ENCODE data around the gene ELOVL3.

DNA sequence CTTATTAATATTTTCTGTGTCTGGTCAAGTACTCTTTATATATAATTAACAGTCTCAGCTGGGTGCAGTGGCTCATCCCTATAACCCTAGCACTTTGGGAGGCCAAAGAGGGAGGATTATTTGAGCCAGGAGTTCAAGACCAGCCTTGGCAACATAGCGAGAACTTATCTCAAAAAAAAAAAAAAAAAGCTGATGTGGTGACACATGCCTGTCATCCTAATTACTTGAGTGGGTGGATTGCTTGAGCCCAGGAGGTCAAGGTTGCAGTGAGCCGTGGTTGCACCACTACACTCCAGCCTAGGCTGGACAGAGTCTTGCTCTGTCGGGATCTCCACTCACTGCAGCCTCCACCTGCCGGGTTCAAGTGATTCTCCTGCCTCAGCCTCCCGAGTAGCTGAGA, 6.7 kb upstream of the ELOVL3 start:
- TF ChIP-seq, protein P1, sequence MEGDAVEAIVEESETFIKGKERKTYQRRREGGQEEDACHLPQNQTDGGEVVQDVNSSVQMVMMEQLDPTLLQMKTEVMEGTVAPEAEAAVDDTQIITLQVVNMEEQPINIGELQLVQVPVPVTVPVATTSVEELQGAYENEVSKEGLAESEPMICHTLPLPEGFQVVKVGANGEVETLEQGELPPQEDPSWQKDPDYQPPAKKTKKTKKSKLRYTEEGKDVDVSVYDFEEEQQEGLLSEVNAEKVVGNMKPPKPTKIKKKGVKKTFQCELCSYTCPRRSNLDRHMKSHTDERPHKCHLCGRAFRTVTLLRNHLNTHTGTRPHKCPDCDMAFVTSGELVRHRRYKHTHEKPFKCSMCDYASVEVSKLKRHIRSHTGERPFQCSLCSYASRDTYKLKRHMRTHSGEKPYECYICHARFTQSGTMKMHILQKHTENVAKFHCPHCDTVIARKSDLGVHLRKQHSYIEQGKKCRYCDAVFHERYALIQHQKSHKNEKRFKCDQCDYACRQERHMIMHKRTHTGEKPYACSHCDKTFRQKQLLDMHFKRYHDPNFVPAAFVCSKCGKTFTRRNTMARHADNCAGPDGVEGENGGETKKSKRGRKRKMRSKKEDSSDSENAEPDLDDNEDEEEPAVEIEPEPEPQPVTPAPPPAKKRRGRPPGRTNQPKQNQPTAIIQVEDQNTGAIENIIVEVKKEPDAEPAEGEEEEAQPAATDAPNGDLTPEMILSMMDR (IDR thresholded peaks at IDR 0.05), result no peak
- no peak for TF ChIP-seq POLR2A (IDR thresholded peaks at IDR 0.05)
